ENCODE results near the gene CHST5. TPM values are rescaled to one million over a fixed set of nuclear protein-coding genes. Genes with fewer than 3 reads are reported as not detected.
A peak's percentile ranks its signal among the peaks of the same experiment; 100 is the strongest.

Gene CHST5
- total and polyA plus RNA-seq, 2 of the 13 experiments (the other 11 are each of a cell fraction or from before 2014, with no cell fraction given) = 0.05 TPM; not detected in 1

- TF ChIP-seq, protein P1, sequence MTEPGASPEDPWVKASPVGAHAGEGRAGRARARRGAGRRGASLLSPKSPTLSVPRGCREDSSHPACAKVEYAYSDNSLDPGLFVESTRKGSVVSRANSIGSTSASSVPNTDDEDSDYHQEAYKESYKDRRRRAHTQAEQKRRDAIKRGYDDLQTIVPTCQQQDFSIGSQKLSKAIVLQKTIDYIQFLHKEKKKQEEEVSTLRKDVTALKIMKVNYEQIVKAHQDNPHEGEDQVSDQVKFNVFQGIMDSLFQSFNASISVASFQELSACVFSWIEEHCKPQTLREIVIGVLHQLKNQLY (CRISPR knock-in tag; IDR thresholded peaks at IDR 0.05) = no peak
- no peak; the same call in 1 of the 2 replicates for TF ChIP-seq ZBTB7B (CRISPR knock-in tag; IDR thresholded peaks at IDR 0.05)
- peak; percentile 70; the same call in 1 of the 2 replicates for TF ChIP-seq ZFYVE20 (CRISPR knock-in tag; IDR thresholded peaks at IDR 0.05; ENCODE audit: borderline replicate concordance, low read depth)
- no peak for TF ChIP-seq ISL2 (CRISPR knock-in tag; IDR thresholded peaks at IDR 0.05)
- peak; percentile 71; the same call in 1 of the 2 replicates for TF ChIP-seq E2F2 (CRISPR knock-in tag; IDR thresholded peaks at IDR 0.05; ENCODE audit: borderline replicate concordance)
- peak; percentile 82; the same call in 1 of the 2 replicates for TF ChIP-seq LBX2 (CRISPR knock-in tag; IDR thresholded peaks at IDR 0.05; ENCODE audit: borderline replicate concordance)
- no peak for TF ChIP-seq ZXDC (CRISPR knock-in tag; IDR thresholded peaks at IDR 0.05)
- TF ChIP-seq ZNF441 (CRISPR knock-in tag; IDR thresholded peaks at IDR 0.05; ENCODE audit: borderline replicate concordance) = no peak
- TF ChIP-seq, protein P2, sequence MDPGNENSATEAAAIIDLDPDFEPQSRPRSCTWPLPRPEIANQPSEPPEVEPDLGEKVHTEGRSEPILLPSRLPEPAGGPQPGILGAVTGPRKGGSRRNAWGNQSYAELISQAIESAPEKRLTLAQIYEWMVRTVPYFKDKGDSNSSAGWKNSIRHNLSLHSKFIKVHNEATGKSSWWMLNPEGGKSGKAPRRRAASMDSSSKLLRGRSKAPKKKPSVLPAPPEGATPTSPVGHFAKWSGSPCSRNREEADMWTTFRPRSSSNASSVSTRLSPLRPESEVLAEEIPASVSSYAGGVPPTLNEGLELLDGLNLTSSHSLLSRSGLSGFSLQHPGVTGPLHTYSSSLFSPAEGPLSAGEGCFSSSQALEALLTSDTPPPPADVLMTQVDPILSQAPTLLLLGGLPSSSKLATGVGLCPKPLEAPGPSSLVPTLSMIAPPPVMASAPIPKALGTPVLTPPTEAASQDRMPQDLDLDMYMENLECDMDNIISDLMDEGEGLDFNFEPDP (CRISPR knock-in tag; conservative IDR thresholded peaks at IDR 0.05) = no peak
- no peak for TF ChIP-seq HIVEP1 (CRISPR knock-in tag; IDR thresholded peaks at IDR 0.05)
- TF ChIP-seq ZNF687 (CRISPR knock-in tag; IDR thresholded peaks at IDR 0.05) = peak; percentile 99
- TF ChIP-seq ZNF703 (CRISPR knock-in tag; IDR thresholded peaks at IDR 0.05; ENCODE audit: borderline replicate concordance) = no peak; the same call in 1 of the 2 replicates
- no peak for TF ChIP-seq ZNF335 (CRISPR knock-in tag; IDR thresholded peaks at IDR 0.05)
- no peak; the same call in 1 of the 2 replicates for TF ChIP-seq ZNF761 (CRISPR knock-in tag; conservative IDR thresholded peaks at IDR 0.05)
- no peak for TF ChIP-seq ZNF17 (CRISPR knock-in tag; IDR thresholded peaks at IDR 0.05)
- no peak for TF ChIP-seq PHB2 (IDR thresholded peaks at IDR 0.05; ENCODE audit: partially characterized antibody)
- TF ChIP-seq ATAD3A (CRISPR knock-in tag; IDR thresholded peaks at IDR 0.05) = no peak; the same call in 1 of the 2 replicates
- TF ChIP-seq POLR2AphosphoS2 (IDR thresholded peaks at IDR 0.05; ENCODE audit: low read depth, low read length) = no peak
- TF ChIP-seq POLR2A (IDR thresholded peaks at IDR 0.05; ENCODE audit: insufficient read depth in 1 of 2, low read depth in 2 of 2, low read length in 2 of 2) = peak; percentile 28 to 31; a peak in 2 of 4 replicates
Observed at GRCh38 chr16:75555707-75556430, 20.0 kb upstream of the CHST5 start, which contains the start of gene TMEM231 (continued).

Data from HepG2 (cell line).